PC-9 (cell line): ENCODE data around the gene SCAF1. TPM values are rescaled to one million over a fixed set of nuclear protein-coding genes. Genes with fewer than 3 reads are reported as not detected.

Experiments used
- BruUV-seq: library from RNA; stranded (reverse); fragments of 400-500 nt; replicated peaks from 2 replicates; lab custom pipeline; 2021; lab: Mats Ljungman, UMichigan
- CTCF ChIA-PET: fragments of 300-600 bp; sonication (Branson Sonifier 250); formaldehyde crosslinking; loops from one replicate; lab custom pipeline; 2022; ENCODE audit warnings: antibody characterized with exemption; lab: Charles Lee
- POLR2A ChIA-PET: fragments of 300-600 bp; sonication (Branson Sonifier 250); formaldehyde crosslinking; loops from one replicate; lab custom pipeline; 2022; ENCODE audit warnings: antibody characterized with exemption; ENCODE audit not compliant: unreplicated experiment; lab: Charles Lee
- DNase-seq, 2 experiments: peaks; one replicate each; pipeline versions ENCODE4 v3.0.0 to v3.0.0-alpha.2; 2015 to 2022; ENCODE audit warnings: mixed read lengths in 1 of 2
- H2AFZ ChIP-seq: fragments of 200-600 bp; sonication (generic); 2 replicates; pipeline ENCODE4 v1.8.1; 2017; ENCODE audit warnings: antibody characterized with exemption
- H3F3A ChIP-seq: fragments of 200-600 bp; sonication (generic); 2 replicates; pipeline ENCODE4 v1.8.1; 2017; ENCODE audit warnings: antibody characterized with exemption, mild to moderate bottlenecking, low read depth; ENCODE audit not compliant: insufficient read depth
- H3K27ac ChIP-seq: fragments of 200-600 bp; sonication (generic); 2 replicates; pipeline ENCODE4 v1.6.1; 2016; ENCODE audit warnings: mixed run types
- H3K27me3 ChIP-seq: fragments of 200-600 bp; sonication (generic); 2 replicates; pipeline ENCODE4 v1.6.1; 2016; ENCODE audit warnings: low read depth, mixed run types; ENCODE audit not compliant: insufficient read depth
- H3K36me3 ChIP-seq: fragments of 200-600 bp; sonication (generic); 2 replicates; pipeline ENCODE4 v1.6.1; 2016; ENCODE audit warnings: low read depth, mixed run types
- H3K4me1 ChIP-seq: fragments of 200-600 bp; sonication (generic); replicated peaks from 2 replicates; pipeline ENCODE4 v1.6.1; 2016; ENCODE audit warnings: mixed run types; ENCODE audit not compliant: insufficient read depth
- H3K4me2 ChIP-seq: fragments of 200-600 bp; sonication (generic); 2 replicates; pipeline ENCODE4 v1.6.1; 2017; ENCODE audit warnings: mixed run types
- H3K4me3 ChIP-seq: fragments of 200-600 bp; sonication (generic); 2 replicates; pipeline ENCODE4 v1.6.1; 2016; ENCODE audit warnings: mixed run types
- H3K79me2 ChIP-seq: fragments of 200-600 bp; sonication (generic); 2 replicates; pipeline ENCODE4 v1.6.1; 2017; ENCODE audit warnings: low read depth, mixed run types
- H3K9me2 ChIP-seq: fragments of 200-600 bp; sonication (generic); 2 replicates; pipeline ENCODE4 v1.8.1; 2017; ENCODE audit warnings: mild to moderate bottlenecking; ENCODE audit not compliant: insufficient read depth
- H3K9me3 ChIP-seq: fragments of 200-600 bp; sonication (generic); 2 replicates; pipeline ENCODE4 v1.8.1; 2016; ENCODE audit warnings: low read depth; ENCODE audit not compliant: insufficient read depth
- H4K20me1 ChIP-seq: fragments of 200-600 bp; sonication (generic); 2 replicates; pipeline ENCODE4 v1.8.1; 2017; ENCODE audit not compliant: insufficient read depth
- CTCF ChIP-seq: fragments of 200-600 bp; sonication (generic); conservative IDR thresholded peaks from 2 replicates; pipeline ENCODE4 v1.6.1; 2017; ENCODE audit warnings: mixed run types, antibody characterized with exemption, mild to moderate bottlenecking, moderate library complexity
- EZH2 ChIP-seq: fragments of 200-600 bp; sonication (generic); IDR thresholded peaks from 2 replicates; pipeline ENCODE4 v1.8.0; 2017; ENCODE audit warnings: antibody characterized with exemption, low read depth
- intact Hi-C: fragments of 100-400 bp; cut with micrococcal nuclease; formaldehyde crosslinking; loops from one replicate; pipeline ENCODE4 v1.10.0; 2022; ENCODE audit not compliant: unreplicated experiment
- total RNA-seq: library from RNA; stranded (reverse); gene quantifications from 2 replicates; pipeline ENCODE4 v1.2.3, GENCODE V29; 2021

Gene SCAF1
- total RNA-seq, 1 experiment from 2014 or later = 91.3 TPM

- no peak for DNase-seq
- CTCF ChIA-PET = no interaction called here
- no peaks in the 10 kb centered on the region for H3K4me1 ChIP-seq
- H3K4me3 ChIP-seq = no peak overlapping the region
- intact Hi-C loops = no loop called here
- no TSS peak for BruUV-seq
- TF ChIP-seq CTCF = no peak
- no peak for TF ChIP-seq EZH2
- 0 out of 2 replicates have a peak, but pooled peaks cover 36% of the 10 kb centered on the region for H3K36me3 ChIP-seq
- POLR2A ChIA-PET = no interaction called here
- no peak overlapping the region for H3K27ac ChIP-seq
- peaks cover 54% of the 10 kb centered on the region for H4K20me1 ChIP-seq
- H3K4me2 ChIP-seq = no peak overlapping the region
- no peaks in the 10 kb centered on the region for H3K9me3 ChIP-seq
- no peaks in the 10 kb centered on the region for H3K9me2 ChIP-seq
- H3K79me2 ChIP-seq = peaks cover 37% of the 10 kb centered on the region
- H2AFZ ChIP-seq = no peak overlapping the region
- peaks cover 2% of the 10 kb centered on the region; the same call in 1 of the 2 replicates for H3F3A ChIP-seq
- H3K27me3 ChIP-seq = no peaks in the 10 kb centered on the region
These were observed 40.4 kb upstream of the SCAF1 start for GRCh38 chr19:49601482-49602038.

- Histone ChIP-seq H3K4me1 (no peaks in the 10 kb centered on the region), H3K79me2 (peaks cover 48% of the 10 kb centered on the region), H3K27me3 (no peaks in the 10 kb centered on the region), H3K27ac (no peak overlapping the region), H3K9me3 (no peaks in the 10 kb centered on the region), H3K9me2 (no peaks in the 10 kb centered on the region), H4K20me1 (peaks cover 60% of the 10 kb centered on the region), H3F3A (peaks cover 14% of the 10 kb centered on the region; the same call in 1 of the 2 replicates), H3K4me3 (no peak overlapping the region), H3K4me2 (no peak overlapping the region), H3K36me3 (peaks cover 43% of the 10 kb centered on the region), H2AFZ (no peak overlapping the region)
- CTCF ChIA-PET = no interaction called here
- intact Hi-C loops = no loop called here
- TF ChIP-seq EZH2 (no peak), CTCF (no peak)
- POLR2A ChIA-PET = interaction anchor here (0.7 kb wide), 1 partner anchor 236 kb away, joined by 5 read pairs; no protein-coding TSS in a partner anchor
- DNase-seq = peak in 1 of 2 experiments; percentile 17
- no TSS peak for BruUV-seq
These were observed 39.2 kb upstream of the SCAF1 start for GRCh38 chr19:49602806-49603205.

- peaks cover 16% of the 10 kb centered on the region; the same call in 1 of the 2 replicates for H3F3A ChIP-seq
- H3K79me2 ChIP-seq = peaks cover 62% of the 10 kb centered on the region
- no peak overlapping the region for H3K27ac ChIP-seq
- no peaks in the 10 kb centered on the region for H3K9me2 ChIP-seq
- H3K4me3 ChIP-seq = no peak overlapping the region
- H3K27me3 ChIP-seq = no peaks in the 10 kb centered on the region
- no peak overlapping the region for H2AFZ ChIP-seq
- TF ChIP-seq CTCF (no peak), EZH2 (no peak)
- H3K4me2 ChIP-seq = no peak overlapping the region
- BruUV-seq = no TSS peak
- no peaks in the 10 kb centered on the region for H3K4me1 ChIP-seq
- H4K20me1 ChIP-seq = peaks cover 64% of the 10 kb centered on the region
- peaks cover 38% of the 10 kb centered on the region for H3K36me3 ChIP-seq
- POLR2A ChIA-PET = no interaction called here
- intact Hi-C loops = no loop called here
- DNase-seq = no peak
- CTCF ChIA-PET = no interaction called here
- H3K9me3 ChIP-seq = no peaks in the 10 kb centered on the region
These were observed 36.4 kb upstream of the SCAF1 start for GRCh38 chr19:49605605-49606004.
